Activated T-cell treated with anti-CD3 and anti-CD28 coated beads for 4 hours (primary cell): Measurements from ENCODE around the gene GPATCH4.
"Not testable (repeated sequence)": the region's sequence is repeated elsewhere in the genome, so short reads cannot be mapped to it uniquely, and the experiment has no call there.

Source experiments
- DNase-seq: peaks from one replicate; pipeline ENCODE4 v3.0.0-alpha.2; 2020

The GPATCH4 gene

GRCh38 chr1:156625436-156626078, 24.3 kb upstream of the GPATCH4 start:
- DNase-seq, result peak; percentile 63

DNA sequence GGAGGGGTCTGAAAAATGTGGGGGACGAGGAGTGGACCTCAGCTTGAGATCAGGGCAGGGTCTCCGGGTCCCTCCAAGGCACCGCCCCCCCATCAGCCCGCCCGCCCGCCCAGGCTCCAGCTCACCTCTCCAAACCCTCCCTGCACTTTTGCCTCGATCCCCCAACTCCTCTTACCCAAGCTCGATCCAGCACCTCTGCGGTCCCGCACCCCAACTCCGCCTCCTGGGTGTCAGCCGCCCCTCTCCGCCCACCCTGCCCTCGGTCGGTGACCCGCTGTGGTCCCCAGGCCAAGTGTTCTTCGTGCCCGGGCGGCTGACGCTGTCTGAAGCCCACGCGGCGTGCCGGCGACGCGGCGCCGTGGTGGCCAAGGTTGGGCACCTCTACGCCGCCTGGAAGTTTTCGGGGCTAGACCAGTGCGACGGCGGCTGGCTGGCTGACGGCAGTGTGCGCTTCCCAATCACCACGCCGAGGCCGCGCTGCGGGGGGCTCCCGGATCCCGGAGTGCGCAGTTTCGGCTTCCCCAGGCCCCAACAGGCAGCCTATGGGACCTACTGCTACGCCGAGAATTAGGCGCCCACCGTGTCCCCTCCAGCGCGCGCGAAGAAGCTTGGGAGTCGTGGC, 23.6 kb upstream of the GPATCH4 start:
- no peak for DNase-seq

GRCh38 chr1:156623946-156624813, 22.9 kb upstream of the GPATCH4 start:
- DNase-seq, result no peak

- no peak for DNase-seq
Observed at GRCh38 chr1:156622581-156623297, 21.5 kb upstream of the GPATCH4 start.

- no peak for DNase-seq
Observed at GRCh38 chr1:156619582-156619955, 18.3 kb upstream of the GPATCH4 start.

DNA sequence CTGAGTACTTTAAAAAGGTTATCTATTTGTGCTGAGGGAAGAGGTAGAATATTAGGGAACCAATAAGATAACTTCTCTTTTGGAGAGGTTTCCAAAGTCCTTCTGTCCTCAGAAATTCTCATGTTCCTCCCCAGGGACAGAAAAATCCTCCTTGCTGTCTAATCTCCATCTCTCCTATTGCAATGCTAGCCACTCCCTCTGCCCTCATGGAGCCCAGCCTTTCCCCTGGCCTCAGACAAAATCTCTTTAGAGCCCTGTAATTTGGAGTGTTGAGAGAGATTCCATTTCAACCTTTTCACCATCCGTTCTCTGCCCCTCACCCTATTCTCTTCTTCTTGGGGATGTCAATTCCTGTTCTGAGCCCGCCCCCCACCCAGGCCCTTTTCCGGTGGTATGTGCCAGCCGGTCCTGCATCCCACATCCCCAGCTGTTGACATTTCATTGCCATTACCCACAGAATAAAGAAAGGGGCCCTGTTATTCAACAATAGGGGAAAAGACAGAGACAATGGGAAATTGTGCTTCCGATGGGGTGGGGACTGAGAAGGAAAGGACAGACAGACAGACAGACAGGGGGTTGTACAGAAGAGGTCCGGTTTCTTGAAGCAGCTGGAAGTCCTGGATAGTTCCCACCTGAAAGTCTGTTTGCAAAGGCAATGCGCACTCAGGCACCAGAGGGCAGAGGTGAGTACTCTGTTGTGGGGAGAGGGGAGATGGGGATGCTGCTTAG, 17.7 kb upstream of the GPATCH4 start, which contains the start of gene HAPLN2:
Gene HAPLN2, plus strand, starts transcription at position 563 of the 729 bp plus-strand sequence. CDS start 4,076 bp downstream, outside the sequence.
- no peak for DNase-seq

DNA sequence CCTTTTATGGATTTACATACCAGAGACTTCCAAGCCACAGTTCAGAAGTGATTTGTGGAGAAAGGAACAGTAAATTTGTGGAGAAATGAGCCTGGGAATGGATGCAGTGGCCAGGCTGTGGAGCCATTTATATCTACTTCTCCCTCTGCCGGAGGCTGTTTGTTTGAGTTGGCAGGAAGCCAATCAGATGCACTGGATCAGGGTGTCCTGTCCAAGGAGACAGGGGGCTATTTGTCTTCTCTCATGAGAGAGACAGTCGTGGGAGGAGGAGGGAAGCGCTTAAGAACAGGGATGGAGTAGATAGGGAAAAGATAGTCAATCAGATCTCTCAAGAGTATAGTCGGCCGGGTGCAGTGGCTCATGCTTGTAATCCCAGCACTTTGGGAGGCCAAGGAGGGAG, 15.2 kb upstream of the GPATCH4 start:
- no peak for DNase-seq

DNA sequence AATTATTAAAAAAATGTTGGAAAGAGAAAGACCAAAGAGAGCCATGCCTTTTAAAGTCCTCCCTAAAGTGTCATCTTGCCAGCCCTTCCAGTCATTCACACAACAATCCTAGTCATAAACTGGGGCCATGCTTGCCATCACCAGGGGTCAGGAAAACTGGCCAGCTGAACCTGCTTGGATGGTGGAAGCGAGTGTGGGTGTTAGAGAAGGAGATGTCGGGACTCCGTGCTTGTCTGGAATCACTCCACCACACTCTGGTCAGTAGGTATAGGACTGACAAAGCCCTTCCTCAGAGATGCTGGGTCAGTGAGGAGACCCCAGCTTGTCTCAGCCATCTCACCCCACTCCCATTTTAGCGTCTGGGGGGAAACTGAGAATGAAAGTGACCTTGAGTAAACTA, 14.7 kb upstream of the GPATCH4 start:
- DNase-seq, result no peak

DNA sequence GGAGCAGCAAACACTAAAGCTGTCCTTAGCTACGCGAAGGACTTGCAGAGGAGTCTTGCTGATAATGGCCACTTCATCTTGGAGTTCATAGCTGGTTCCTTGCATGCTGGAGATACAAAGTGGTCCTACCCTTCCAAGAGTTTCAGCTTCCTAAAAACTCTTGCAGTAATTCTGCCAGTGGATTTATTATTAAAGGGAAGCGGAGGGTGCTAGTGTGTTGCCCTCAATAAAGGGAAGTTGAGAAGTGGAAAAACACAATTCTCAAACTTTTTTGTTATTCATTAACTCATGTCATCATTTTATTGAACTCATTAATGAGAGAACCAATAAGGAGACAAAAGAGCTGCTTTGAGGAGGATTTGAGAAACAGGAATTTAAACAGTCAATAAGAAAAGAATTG, 11.4 kb upstream of the GPATCH4 start:
- no peak for DNase-seq

GRCh38 chr1:156610072-156610471, 8.8 kb upstream of the GPATCH4 start:
- DNase-seq, result not testable (repeated sequence)

DNA sequence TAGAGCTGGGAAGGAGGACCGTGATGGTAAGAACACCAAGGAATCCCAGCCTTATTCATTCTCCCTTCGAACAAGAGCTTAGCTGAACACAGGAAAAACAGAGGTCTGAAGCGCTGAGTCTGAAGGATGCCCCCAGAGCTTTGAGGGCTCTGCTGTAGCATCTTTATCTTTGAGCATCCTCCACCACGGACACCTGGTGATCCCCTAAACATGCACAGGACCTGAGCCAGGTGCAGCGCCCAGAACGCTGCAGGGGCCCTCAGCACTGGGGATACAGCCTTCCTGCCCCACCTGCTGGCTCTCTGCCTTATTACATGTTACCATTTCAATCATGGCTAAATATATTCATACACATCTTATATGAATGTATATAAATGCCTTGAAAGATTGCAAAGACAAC, 7.7 kb upstream of the GPATCH4 start:
- peak; percentile 40 for DNase-seq

- peak; percentile 50 for DNase-seq
Observed at GRCh38 chr1:156608036-156608674, 6.9 kb upstream of the GPATCH4 start.

DNA sequence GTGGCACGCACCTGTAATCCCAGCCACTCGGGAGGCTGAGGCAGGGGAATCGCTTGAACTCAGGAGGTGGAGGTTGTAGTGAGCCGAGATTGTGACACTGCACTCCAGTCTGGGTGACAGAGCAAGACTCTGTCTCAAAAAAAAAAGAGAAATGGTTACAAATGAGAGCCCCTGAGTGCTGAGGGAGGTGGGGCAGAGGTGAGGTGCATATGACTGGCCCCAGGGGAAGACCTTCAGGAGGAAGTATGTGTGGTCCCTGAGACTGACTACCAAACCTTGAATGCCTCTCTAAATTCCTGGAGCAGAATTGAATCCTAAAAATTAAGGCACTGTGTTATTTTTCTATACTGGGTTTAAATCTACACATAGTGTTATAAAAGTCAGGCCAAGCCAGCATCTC, 6.1 kb upstream of the GPATCH4 start:
- DNase-seq, result not testable (repeated sequence)

GRCh38 chr1:156602557-156602993, 1.3 kb upstream of the GPATCH4 start:
- no peak for DNase-seq

DNA sequence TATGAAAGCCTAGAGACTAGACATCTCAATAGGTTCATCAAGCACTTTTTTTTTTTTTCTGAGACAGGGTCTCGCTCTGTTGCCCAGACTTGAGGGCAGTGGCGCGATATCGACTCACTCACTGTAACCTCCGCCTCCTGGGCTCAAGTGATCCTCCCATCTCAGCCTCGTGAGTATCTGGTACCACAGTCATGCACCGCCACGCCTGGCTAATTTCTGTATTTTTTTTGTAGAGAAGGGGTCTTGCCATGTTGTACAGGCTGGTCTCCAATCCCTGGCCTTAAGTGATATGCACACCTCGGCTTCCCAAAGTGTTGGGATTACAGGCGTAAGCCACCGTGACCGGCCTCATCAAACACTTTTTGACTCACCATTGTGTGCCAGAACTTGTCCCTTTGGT, 613 bp upstream of the GPATCH4 start:
- DNase-seq, result no peak

GRCh38 chr1:156600733-156601121, 552 bp downstream of the GPATCH4 start:
- no peak for DNase-seq

GRCh38 chr1:156599811-156600210, 1.5 kb downstream of the GPATCH4 start:
- no peak for DNase-seq

GRCh38 chr1:156598731-156599432, 2.4 kb downstream of the GPATCH4 start:
- no peak for DNase-seq

GRCh38 chr1:156598125-156598524, 3.2 kb downstream of the GPATCH4 start:
- no peak for DNase-seq

DNA sequence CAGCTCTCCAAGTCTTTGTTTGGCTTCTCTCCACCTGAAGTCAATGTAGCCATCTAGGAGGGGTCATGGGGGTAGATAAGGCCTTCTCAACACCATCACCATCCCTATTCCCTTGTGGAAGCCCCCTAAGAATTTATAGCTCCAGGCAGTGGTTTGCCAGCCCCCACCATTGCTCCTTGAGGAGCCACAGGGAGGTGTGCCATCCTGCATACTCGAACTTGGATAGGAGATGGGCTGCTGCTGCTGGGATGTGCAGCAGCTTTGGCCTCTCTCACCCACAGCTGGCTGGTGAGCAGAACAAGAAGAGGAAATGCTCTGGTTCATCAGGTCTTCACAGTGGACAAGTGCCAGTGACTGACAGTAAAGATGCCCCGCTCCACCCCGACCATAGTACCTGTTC, 4.9 kb downstream of the GPATCH4 start:
- DNase-seq, result no peak

DNA sequence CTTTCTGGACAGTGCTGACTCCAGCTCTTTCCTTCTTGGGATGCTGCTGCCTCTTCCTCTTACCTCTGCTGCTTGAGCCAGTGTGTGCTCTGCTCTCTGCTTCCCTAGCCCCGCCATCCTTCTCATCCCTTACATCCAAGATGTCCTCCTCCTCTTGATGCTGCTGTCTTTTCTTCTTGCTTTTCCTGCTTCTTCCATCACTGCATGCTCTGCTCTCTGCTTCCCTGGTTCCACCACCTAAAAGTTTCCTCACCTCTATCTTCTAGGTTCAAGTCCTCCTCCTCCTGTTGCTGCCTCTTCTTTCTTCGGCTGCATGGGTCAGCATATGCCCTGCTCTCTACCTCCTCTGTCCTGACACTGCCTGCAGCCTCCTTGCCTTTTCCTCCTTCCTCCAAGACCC, 6.3 kb downstream of the GPATCH4 start:
- no peak for DNase-seq
